ENCODE results near the gene PML. TPM values are rescaled to one million over a fixed set of nuclear protein-coding genes. Genes with fewer than 3 reads are reported as not detected.

The PML gene
- total RNA-seq, 1 experiment from 2014 or later: 24.6 TPM

DNA sequence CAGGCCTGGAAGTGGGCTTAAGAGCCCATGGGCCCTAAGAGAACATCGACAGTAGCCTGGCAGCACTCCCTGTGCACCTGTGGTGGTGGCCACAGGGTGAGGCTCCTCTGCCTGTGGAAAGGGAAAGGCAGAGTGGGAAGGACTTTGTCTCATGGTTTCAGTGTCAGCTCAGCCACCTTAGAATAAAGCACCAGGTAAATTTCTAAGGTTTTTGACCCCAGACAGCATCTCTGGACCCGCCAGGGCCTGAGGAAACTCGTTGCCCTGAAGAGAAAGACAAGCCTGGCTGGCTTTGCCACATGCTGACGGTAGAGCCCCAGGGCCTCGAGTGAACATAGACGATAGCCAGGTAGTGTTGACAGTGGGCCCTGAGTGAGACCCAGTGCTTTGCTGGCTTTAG, 65.7 kb downstream of the PML start:
- no peak overlapping the region for H3K4ac ChIP-seq (ENCODE audit: low read depth, low read length)
- Mint-ChIP-seq H3K27ac (no peak overlapping the region), H3K9me3 (peaks cover 3 to 11% of the 10 kb centered on the region in 2 experiments; a peak in 3 of 5 replicates), H3K36me3 (ENCODE audit: insufficient read depth in 1 of 3, low read depth in 3 of 3) (no peaks in the 10 kb centered on the region; a peak in 1 of 7 replicates), H3K4me3 (no peak overlapping the region), H3K27me3 (ENCODE audit: low read depth) (peaks cover 44% of the 10 kb centered on the region), H3K4me1 (peaks cover 2 to 4% of the 10 kb centered on the region in 2 experiments; a peak in 2 of 4 replicates)
- H3K4me1 ChIP-seq (ENCODE audit: insufficient read depth, low read length): no peaks in the 10 kb centered on the region
- H2BK20ac ChIP-seq (ENCODE audit: low read depth, low read length, poor library complexity, severe bottlenecking): no peak overlapping the region
- H4K20me1 ChIP-seq (ENCODE audit: control insufficient read depth, insufficient read depth, insufficient read length): no peaks in the 10 kb centered on the region
- H4K5ac ChIP-seq (ENCODE audit: insufficient read length, low read depth, low read length): no peak overlapping the region
- TF ChIP-seq, protein P1, sequence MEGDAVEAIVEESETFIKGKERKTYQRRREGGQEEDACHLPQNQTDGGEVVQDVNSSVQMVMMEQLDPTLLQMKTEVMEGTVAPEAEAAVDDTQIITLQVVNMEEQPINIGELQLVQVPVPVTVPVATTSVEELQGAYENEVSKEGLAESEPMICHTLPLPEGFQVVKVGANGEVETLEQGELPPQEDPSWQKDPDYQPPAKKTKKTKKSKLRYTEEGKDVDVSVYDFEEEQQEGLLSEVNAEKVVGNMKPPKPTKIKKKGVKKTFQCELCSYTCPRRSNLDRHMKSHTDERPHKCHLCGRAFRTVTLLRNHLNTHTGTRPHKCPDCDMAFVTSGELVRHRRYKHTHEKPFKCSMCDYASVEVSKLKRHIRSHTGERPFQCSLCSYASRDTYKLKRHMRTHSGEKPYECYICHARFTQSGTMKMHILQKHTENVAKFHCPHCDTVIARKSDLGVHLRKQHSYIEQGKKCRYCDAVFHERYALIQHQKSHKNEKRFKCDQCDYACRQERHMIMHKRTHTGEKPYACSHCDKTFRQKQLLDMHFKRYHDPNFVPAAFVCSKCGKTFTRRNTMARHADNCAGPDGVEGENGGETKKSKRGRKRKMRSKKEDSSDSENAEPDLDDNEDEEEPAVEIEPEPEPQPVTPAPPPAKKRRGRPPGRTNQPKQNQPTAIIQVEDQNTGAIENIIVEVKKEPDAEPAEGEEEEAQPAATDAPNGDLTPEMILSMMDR (conservative IDR thresholded peaks at IDR 0.05): no peak
- no peak overlapping the region for H3K9ac ChIP-seq (ENCODE audit: extremely low read depth, insufficient read length, low read length)
- no peak overlapping the region for H3K56ac ChIP-seq (ENCODE audit: insufficient read length, low read depth, low read length)
- H2AFZ ChIP-seq (ENCODE audit: low read length): no peak overlapping the region
- no peak overlapping the region for H2BK5ac ChIP-seq (ENCODE audit: insufficient read length, low read length)
- H3K79me2 ChIP-seq (ENCODE audit: insufficient read depth, low read length): no peaks in the 10 kb centered on the region
- no peak overlapping the region for H3K4me2 ChIP-seq (ENCODE audit: insufficient read depth, insufficient read length, low read length)
- H2BK120ac ChIP-seq (ENCODE audit: low read depth, low read length, poor library complexity, severe bottlenecking): no peak overlapping the region
- H3K14ac ChIP-seq (ENCODE audit: insufficient read depth, low read length): no peak overlapping the region
- no CpG with 5 or more reads among the region's 6 CpGs for WGBS (ENCODE audit: extremely low coverage, insufficient read length, low lambda C conversion rate)
- H2AK5ac ChIP-seq (ENCODE audit: insufficient read length, low read length): no peak overlapping the region
- H4K91ac ChIP-seq (ENCODE audit: insufficient read length, low read depth, low read length): no peak overlapping the region
- H3K23ac ChIP-seq (ENCODE audit: insufficient read length, low read depth, low read length): no peak overlapping the region
- peaks cover 5% of the 10 kb centered on the region for H3K9me3 ChIP-seq (ENCODE audit: control insufficient read depth, low read depth, low read length)
- no peak overlapping the region for H3K27ac ChIP-seq (ENCODE audit: insufficient read length, low read depth, low read length)
- no peaks in the 10 kb centered on the region for H3K23me2 ChIP-seq (ENCODE audit: insufficient read length, low read depth, low read length, poor library complexity, severe bottlenecking)
- no peak for DNase-seq
- H4K8ac ChIP-seq (replicated peaks; ENCODE audit: insufficient read length, low read depth, low read length): no peak overlapping the region
- no peaks in the 10 kb centered on the region; the same call in 1 of the 2 replicates for H3K27me3 ChIP-seq (ENCODE audit: insufficient read depth, low read length)
- H2BK15ac ChIP-seq (ENCODE audit: low read depth, low read length): no peak overlapping the region
- no peak overlapping the region for H3K18ac ChIP-seq (ENCODE audit: insufficient read length, low read depth, low read length)
- H3T11ph ChIP-seq (ENCODE audit: low read length): no peak overlapping the region
- H3K79me1 ChIP-seq (ENCODE audit: insufficient read depth, low read depth, low read length, poor library complexity, severe bottlenecking): no peaks in the 10 kb centered on the region
- H2BK12ac ChIP-seq (ENCODE audit: insufficient read length, low read depth, low read length): no peak overlapping the region

Data from H9 (cell line).